GM23248 (cell line): ENCODE data around the gene PLEKHG4B.

Source experiments
- EZH2 ChIP-seq: fragments of 200-600 bp; sonication (generic); IDR thresholded peaks from 2 replicates; pipeline ENCODE4 v1.6.1; 2018; ENCODE audit warnings: antibody characterized with exemption, mild to moderate bottlenecking; ENCODE audit not compliant: insufficient read depth, poor library complexity, severe bottlenecking
- EZH2phosphoT487 ChIP-seq: fragments of 200-600 bp; sonication (generic); IDR thresholded peaks from 2 replicates; pipeline ENCODE4 v1.6.1; 2018; ENCODE audit warnings: antibody characterized with exemption, moderate library complexity, mild to moderate bottlenecking, low read depth; ENCODE audit not compliant: insufficient read depth

GRCh38 chr5:172841-173251 is 80.9 kb downstream of the PLEKHG4B start:
- TF ChIP-seq EZH2phosphoT487 (no peak), EZH2 (no peak)
